ENCODE data around the gene CDC42BPG. TPM values are rescaled to one million over a fixed set of nuclear protein-coding genes. Genes with fewer than 3 reads are reported as not detected.
"Not testable (repeated sequence)": the region's sequence is repeated elsewhere in the genome, so short reads cannot be mapped to it uniquely, and the experiment has no call there.

The CDC42BPG gene
- polyA plus RNA-seq, 1 experiment = 0.02 TPM

- CTCF ChIA-PET = interaction anchor here (0.7 to 29.2 kb wide), 8 partner anchors 18 to 164 kb away, joined by 3 to 797 read pairs (median 4); partner anchors contain the start of genes ARL2 and EHD1
- Histone ChIP-seq H3K27me3 (ENCODE audit: control insufficient read depth, insufficient read depth, low read length) (no peaks in the 10 kb centered on the region), H3K4me3 (ENCODE audit: low read depth, low read length) (no peak overlapping the region), H3K36me3 (ENCODE audit: control insufficient read depth, insufficient read depth, low read length) (peaks cover 9% of the 10 kb centered on the region)
- POLR2A ChIA-PET = interaction anchor here (0.7 kb wide), 1 partner anchor 27 kb away, joined by 4 read pairs; no protein-coding TSS in a partner anchor
- TF ChIP-seq CTCF (IDR thresholded peaks at IDR 0.05; ENCODE audit: insufficient read depth, low read depth, low read length) = peak; percentile 40
- DNase-seq (ENCODE audit: low read depth) = no peak
Measured at GRCh38 chr11:64849598-64850356, 5.3 kb upstream of the CDC42BPG start.

DNA sequence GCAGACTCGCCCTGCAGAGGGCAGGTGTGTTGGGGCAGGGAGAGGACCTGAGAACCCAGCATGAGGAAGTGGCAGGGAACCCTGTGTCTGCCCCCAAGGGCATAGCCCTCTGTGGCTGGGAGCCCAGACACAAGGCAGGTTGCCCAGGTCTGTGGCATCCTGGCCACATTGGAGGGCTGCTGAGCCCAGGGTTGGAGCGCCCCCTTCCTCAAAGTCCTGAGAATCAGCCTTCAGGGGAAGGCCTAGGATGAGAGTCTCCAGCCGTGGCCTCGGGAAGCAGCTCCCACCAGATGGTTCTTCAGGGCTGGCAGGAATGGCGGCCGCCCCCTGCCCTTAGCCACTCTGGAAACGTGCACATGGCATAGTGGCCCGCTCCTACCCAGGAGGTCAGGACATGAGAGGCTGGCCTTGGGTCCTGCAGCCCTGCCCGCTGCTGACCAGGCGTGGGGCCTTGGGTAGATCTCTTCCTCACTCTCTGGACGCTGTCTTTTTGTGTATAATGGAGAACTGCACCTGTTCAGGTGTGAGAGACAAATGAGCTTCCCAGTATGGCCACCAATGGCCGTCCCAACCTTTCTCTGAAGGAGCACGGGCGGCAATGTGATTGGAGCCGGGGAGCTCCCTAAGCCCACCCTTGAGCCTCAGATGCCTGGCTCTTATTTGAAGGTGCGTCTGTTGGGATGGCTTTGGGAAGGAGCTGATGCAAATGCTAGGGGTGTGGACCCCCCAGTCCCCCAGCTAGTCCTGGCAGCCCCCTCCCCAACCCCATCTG is 4.6 kb upstream of the CDC42BPG start:
- no peak for TF ChIP-seq CTCF (IDR thresholded peaks at IDR 0.05; ENCODE audit: insufficient read depth, low read depth, low read length)
- no peaks in the 10 kb centered on the region for H3K27me3 ChIP-seq (ENCODE audit: control insufficient read depth, insufficient read depth, low read length)
- POLR2A ChIA-PET = interaction anchor here (0.6 to 0.7 kb wide), 2 partner anchors 28 to 29 kb away, joined by 3 to 4 read pairs; no protein-coding TSS in a partner anchor
- H3K4me3 ChIP-seq (ENCODE audit: low read depth, low read length) = no peak overlapping the region
- CTCF ChIA-PET = interaction anchor here (0.7 to 29.2 kb wide), 14 partner anchors 9 to 165 kb away, joined by 3 to 797 read pairs (median 4); partner anchors contain the start of genes ARL2, BATF2 and EHD1
- peaks cover 6% of the 10 kb centered on the region for H3K36me3 ChIP-seq (ENCODE audit: control insufficient read depth, insufficient read depth, low read length)
- DNase-seq (ENCODE audit: low read depth) = no peak

DNA sequence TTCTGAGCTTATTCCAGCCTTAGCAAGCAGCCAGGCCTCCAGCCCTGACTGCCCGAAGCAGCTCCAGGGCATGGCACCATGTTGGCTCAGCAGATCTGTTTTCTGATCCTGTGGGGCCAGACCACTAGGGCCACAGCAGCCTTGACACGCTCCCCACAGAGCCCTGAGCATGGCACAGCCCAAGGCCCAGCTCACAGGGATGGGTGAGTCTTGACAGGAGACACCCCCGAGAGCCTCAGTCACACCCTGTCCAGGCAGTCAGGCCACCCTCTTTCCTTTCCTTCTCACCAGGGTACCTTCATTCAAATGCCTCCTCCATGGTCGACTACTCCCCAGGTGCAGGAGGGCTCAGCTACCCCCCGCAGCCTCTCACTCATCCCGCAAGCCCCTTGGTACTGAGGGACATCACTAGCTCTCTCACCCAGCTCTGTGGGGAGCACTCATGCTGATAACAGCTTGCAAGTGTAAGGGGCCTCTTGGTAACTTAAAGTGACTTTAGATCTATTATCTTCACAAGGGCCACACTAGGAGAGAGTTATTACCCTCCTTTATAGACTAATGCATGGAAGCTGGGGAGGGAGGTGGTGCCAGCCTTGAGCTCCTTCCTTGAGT is 3.9 kb upstream of the CDC42BPG start:
- POLR2A ChIA-PET = interaction anchor here (0.6 kb wide), 1 partner anchor 30 kb away, joined by 3 read pairs; no protein-coding TSS in a partner anchor
- Histone ChIP-seq H3K4me3 (ENCODE audit: low read depth, low read length) (no peak overlapping the region), H3K36me3 (ENCODE audit: control insufficient read depth, insufficient read depth, low read length) (peaks cover 6% of the 10 kb centered on the region), H3K27me3 (ENCODE audit: control insufficient read depth, insufficient read depth, low read length) (no peaks in the 10 kb centered on the region)
- DNase-seq (ENCODE audit: low read depth) = no peak
- CTCF ChIA-PET = interaction anchor here (0.7 to 29.2 kb wide), 18 partner anchors 8 to 270 kb away, joined by 3 to 797 read pairs (median 6); partner anchors contain the start of genes ARL2, BATF2, EHD1 and MEN1
- no peak for TF ChIP-seq CTCF (IDR thresholded peaks at IDR 0.05; ENCODE audit: insufficient read depth, low read depth, low read length)

DNA sequence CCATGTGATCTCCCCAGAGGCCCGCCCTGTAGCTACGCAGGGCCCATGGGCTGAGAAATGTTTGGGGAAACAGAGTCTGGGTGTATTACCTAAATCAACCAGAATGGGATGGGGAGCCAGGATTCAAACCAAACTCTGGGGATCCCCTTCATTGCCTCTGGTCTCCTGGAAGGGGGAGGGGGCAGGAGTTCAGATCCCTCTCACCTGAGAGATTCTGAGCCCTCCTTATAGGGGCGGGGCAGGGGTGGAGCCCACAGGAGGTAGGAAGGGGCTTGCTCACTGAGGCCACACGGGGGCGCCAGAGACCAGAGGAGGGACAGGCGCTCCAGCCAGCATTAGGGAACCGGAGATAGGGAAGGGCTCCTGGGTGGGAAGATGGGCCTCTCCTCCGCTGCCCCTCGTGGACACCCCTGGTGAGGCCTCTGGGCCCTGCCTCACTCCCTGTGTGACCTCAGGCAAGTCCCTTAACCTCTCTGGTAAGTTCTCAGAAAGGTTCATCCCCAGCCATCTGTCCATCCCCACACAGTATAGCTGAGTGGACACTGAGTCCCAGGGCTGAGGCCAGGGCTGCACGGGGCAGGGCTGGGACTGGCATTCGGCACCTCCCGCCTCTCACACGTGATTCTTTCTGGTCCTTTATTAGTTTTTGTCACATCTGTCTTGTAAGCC is 2.7 kb upstream of the CDC42BPG start:
- DNase-seq (ENCODE audit: low read depth) = no peak
- no peaks in the 10 kb centered on the region for H3K36me3 ChIP-seq (ENCODE audit: control insufficient read depth, insufficient read depth, low read length)
- ChIA-PET POLR2A (no interaction called here), CTCF (interaction anchor here (0.6 to 29.2 kb wide), 25 partner anchors 9 to 271 kb away, joined by 3 to 797 read pairs (median 4); partner anchors contain the start of genes ARL2, BATF2, EHD1 and MEN1)
- H3K27me3 ChIP-seq (ENCODE audit: control insufficient read depth, insufficient read depth, low read length) = no peaks in the 10 kb centered on the region
- TF ChIP-seq CTCF (IDR thresholded peaks at IDR 0.05; ENCODE audit: insufficient read depth, low read depth, low read length) = peak; percentile 96
- H3K4me3 ChIP-seq (ENCODE audit: low read depth, low read length) = no peak overlapping the region

DNA sequence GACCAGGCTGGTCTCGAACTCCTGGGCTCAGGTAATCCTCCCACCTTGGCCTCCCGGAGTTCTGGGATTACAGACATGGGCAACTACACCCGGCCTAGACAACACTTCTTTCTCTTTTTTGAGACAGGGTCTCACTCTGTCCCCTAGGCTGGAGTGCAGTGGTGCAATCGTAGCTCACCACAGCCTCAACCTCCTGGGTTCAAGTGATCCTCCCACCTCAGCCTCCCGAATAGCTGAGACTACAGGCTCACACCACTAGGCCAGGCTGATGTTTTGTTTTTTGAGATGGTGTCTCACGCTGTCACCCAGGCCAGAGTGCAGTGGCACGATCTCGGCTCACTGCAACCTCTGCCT is 1.3 kb upstream of the CDC42BPG start:
- H3K27me3 ChIP-seq (ENCODE audit: control insufficient read depth, insufficient read depth, low read length); H3K4me3 ChIP-seq (ENCODE audit: low read depth, low read length); DNase-seq (ENCODE audit: low read depth); POLR2A ChIA-PET; H3K36me3 ChIP-seq (ENCODE audit: control insufficient read depth, insufficient read depth, low read length): not testable (repeated sequence)
- CTCF ChIA-PET = interaction anchor here (1.9 to 29.2 kb wide), 5 partner anchors 9 to 272 kb away, joined by 6 to 797 read pairs (median 35); partner anchors contain the start of genes ARL2, EHD1 and ZNHIT2
